HCT116 (cell line): ENCODE results near the gene TDRD3. TPM values are rescaled to one million over a fixed set of nuclear protein-coding genes. Genes with fewer than 3 reads are reported as not detected.

Source experiments
- ATAC-seq: fragments of 200-7000 bp; cut with Tn5 transposase; 2 replicates; pipeline ENCODE4 v1.9.1; 2020; ENCODE audit warnings: mild to moderate bottlenecking, moderate library complexity
- BruUV-seq: library from RNA; stranded (reverse); fragments of 400-500 nt; replicated peaks from 2 replicates; lab custom pipeline; 2021; lab: Mats Ljungman, UMichigan
- CTCF ChIA-PET: fragments of 300-600 bp; sonication (Branson Sonifier 250); formaldehyde crosslinking; loops from one replicate; lab custom pipeline; 2021; ENCODE audit warnings: antibody characterized with exemption; lab: Charles Lee
- POLR2A ChIA-PET: fragments of 300-600, 350-600 bp; sonication (Branson Sonifier 250); formaldehyde crosslinking; loops from one replicate; lab custom pipeline; 2021; ENCODE audit warnings: antibody characterized with exemption; lab: Charles Lee
- RAD21 ChIA-PET, 2 experiments: fragments of 300-600 bp; sonication (Branson Sonifier 250); formaldehyde crosslinking; loops; one replicate each; lab custom pipeline; 2023; ENCODE audit warnings: low total read pairs in 2 of 2; ENCODE audit not compliant: uncharacterized antibody in 2 of 2, unreplicated experiment in 2 of 2, low non-redundant PET in 1 of 2; lab: Charles Lee
- DNase-seq: peaks from one replicate; pipeline ENCODE4 v3.0.0-alpha.2; 2010; ENCODE audit warnings: low read depth, low spot score
- H2AFZ ChIP-seq: fragments of 200-600 bp; shearing (Covaris generic), sonication (generic); 2 replicates; pipeline ENCODE4 v1.6.1; 2017; ENCODE audit warnings: low read depth, mixed run types, mixed read lengths, antibody characterized with exemption, low read length; ENCODE audit not compliant: poor library complexity, severe bottlenecking
- H3K27ac ChIP-seq: 2 replicates; pipeline ENCODE4 v1.5.1; 2012; ENCODE audit warnings: low read depth, low read length
- H3K27me3 ChIP-seq: fragments of 200-600 bp; sonication (generic); 2 replicates; pipeline ENCODE4 v1.6.1; 2016; ENCODE audit warnings: mixed run types, low read length, mixed read lengths; ENCODE audit not compliant: insufficient read depth
- H3K36me3 ChIP-seq, 2 experiments: fragments of 200-500 bp in 1 of 2; fragments of 200-600 bp in 1 of 2; sonication (Bioruptor generic) in 1 of 2; sonication (generic) in 1 of 2; 2 replicates each; pipeline versions ENCODE4 v1.5.1 to v1.6.1; 2014 to 2016; ENCODE audit warnings: low read length in 2 of 2, inconsistent platforms in 1 of 2, mixed read lengths in 1 of 2, mixed run types in 1 of 2; ENCODE audit not compliant: insufficient read depth in 2 of 2, control insufficient read depth in 1 of 2
- H3K4me1 ChIP-seq, 2 experiments: fragments of 200-600 bp in 1 of 2; sonication (generic) in 1 of 2; 2 replicates each; pipeline versions ENCODE4 v1.5.1 to v1.6.1; 2012 to 2017; ENCODE audit warnings: low read length in 2 of 2, inconsistent platforms in 1 of 2, mild to moderate bottlenecking in 1 of 2, mixed read lengths in 1 of 2, mixed run types in 1 of 2, moderate library complexity in 1 of 2; ENCODE audit not compliant: insufficient read depth in 2 of 2, control insufficient read depth in 1 of 2
- H3K4me2 ChIP-seq: fragments of 200-600 bp; sonication (generic); 2 replicates; pipeline ENCODE4 v1.6.1; 2017; ENCODE audit warnings: mixed run types, low read length, mixed read lengths
- H3K4me3 ChIP-seq, 2 experiments: fragments of 200-600 bp in 1 of 2; sonication (generic) in 1 of 2; replicated peaks in 1 of 2; 2 replicates each; pipeline ENCODE4 v1.5.1; 2011 to 2016; ENCODE audit warnings: low read length in 2 of 2, control low read depth in 1 of 2, low read depth in 1 of 2, mild to moderate bottlenecking in 1 of 2, mixed read lengths in 1 of 2, mixed run types in 1 of 2
- H3K79me2 ChIP-seq: fragments of 200-600 bp; sonication (generic); 2 replicates; pipeline ENCODE4 v1.6.1; 2017; ENCODE audit warnings: mild to moderate bottlenecking, mixed run types, low read length, moderate library complexity, mixed read lengths; ENCODE audit not compliant: insufficient read depth
- H3K9ac ChIP-seq: fragments of 200-600 bp; sonication (generic); 2 replicates; pipeline ENCODE4 v1.6.1; 2016; ENCODE audit warnings: low read length, mixed read lengths
- H3K9me2 ChIP-seq: fragments of 200-600 bp; sonication (generic), shearing (Covaris generic); 2 replicates; pipeline ENCODE4 v1.6.1; 2017; ENCODE audit warnings: mixed run types, mild to moderate bottlenecking, moderate library complexity; ENCODE audit not compliant: insufficient read depth
- H3K9me3 ChIP-seq, 2 experiments: fragments of 200-500 bp in 1 of 2; fragments of 200-600 bp in 1 of 2; sonication (Bioruptor generic) in 1 of 2; sonication (generic) in 1 of 2; 2 replicates each; pipeline ENCODE4 v1.6.1; 2014 to 2017; ENCODE audit warnings: low read length in 2 of 2, mixed read lengths in 2 of 2, inconsistent platforms in 1 of 2, low read depth in 1 of 2, mild to moderate bottlenecking in 1 of 2, mixed run types in 1 of 2, moderate library complexity in 1 of 2; ENCODE audit not compliant: control insufficient read depth in 1 of 2, insufficient read depth in 1 of 2
- H4K20me1 ChIP-seq: fragments of 200-600 bp; sonication (generic), shearing (Covaris generic); 2 replicates; pipeline ENCODE4 v1.6.1; 2017; ENCODE audit warnings: mixed run types, mild to moderate bottlenecking, moderate library complexity; ENCODE audit not compliant: insufficient read depth
- CBX3 ChIP-seq: IDR thresholded peaks from 2 replicates; pipeline ENCODE4 v1.6.1; 2012; ENCODE audit warnings: low read depth
- CEBPB ChIP-seq: IDR thresholded peaks from 2 replicates; pipeline ENCODE4 v1.6.1; 2012; ENCODE audit warnings: low read depth
- ELF1 ChIP-seq: IDR thresholded peaks from 2 replicates; pipeline ENCODE4 v1.6.1; 2012; ENCODE audit warnings: low read depth, borderline replicate concordance
- FOSL1 ChIP-seq: IDR thresholded peaks from 2 replicates; pipeline ENCODE4 v1.6.1; 2012; ENCODE audit warnings: low read depth
- REST ChIP-seq: IDR thresholded peaks from 2 replicates; pipeline ENCODE4 v1.6.1; 2012; ENCODE audit warnings: low read depth
- SP1 ChIP-seq: IDR thresholded peaks from 2 replicates; pipeline ENCODE4 v1.6.1; 2012; ENCODE audit warnings: low read depth
- SRF ChIP-seq: IDR thresholded peaks from 2 replicates; pipeline ENCODE4 v1.6.1; 2012; ENCODE audit warnings: low read depth
- ZFX ChIP-seq: fragments of 450-650 bp; IDR thresholded peaks from 2 replicates; pipeline ENCODE4 v1.6.1; 2017
- intact Hi-C: fragments of 100-400 bp; cut with micrococcal nuclease; formaldehyde crosslinking; loops from 2 replicates; pipeline ENCODE4 v1.10.0; 2022
- total RNA-seq: library from RNA; stranded (reverse); gene quantifications from one replicate; pipeline ENCODE4 v1.2.1, GENCODE V29; 2021; ENCODE audit not compliant: unreplicated experiment

The TDRD3 gene
- total RNA-seq, 1 experiment from 2014 or later: 16.9 TPM

- H3K27me3 ChIP-seq: no peaks in the 10 kb centered on the region
- H3K4me1 ChIP-seq: peaks cover 7 to 28% of the 10 kb centered on the region in 2 experiments
- DNase-seq (no peak), ATAC-seq (no peak)
- TSS peak; percentile 54 for BruUV-seq
- H3K4me2 ChIP-seq: peak overlapping the region; percentile 90
- no peaks in the 10 kb centered on the region for H3K9me3 ChIP-seq
- no peak for TF ChIP-seq CBX3
- no peak for TF ChIP-seq CEBPB
- no peak for TF ChIP-seq FOSL1
- no peak for TF ChIP-seq ELF1
- TF ChIP-seq SP1: no peak
- peaks cover 48% of the 10 kb centered on the region for H3K79me2 ChIP-seq
- ChIA-PET CTCF (no interaction called here), RAD21 (no interaction called here), POLR2A (no interaction called here)
- no peaks in the 10 kb centered on the region for H3K9me2 ChIP-seq
- H4K20me1 ChIP-seq: no peaks in the 10 kb centered on the region
- H3K9ac ChIP-seq: peak overlapping the region; percentile 86
- peak overlapping the region; percentile 83; the same call in 1 of the 2 replicates for H3K27ac ChIP-seq
- H3K4me3 ChIP-seq: peak overlapping the region; percentile 82 to 84
- intact Hi-C loops: no loop called here
- no peak overlapping the region for H2AFZ ChIP-seq
- H3K36me3 ChIP-seq: no peaks in the 10 kb centered on the region
Measured at GRCh38 chr13:60398379-60398891, 1.4 kb downstream of the TDRD3 start.

GRCh38 chr13:60398907-60399589, 2.0 kb downstream of the TDRD3 start:
- H3K9me3 ChIP-seq: no peaks in the 10 kb centered on the region
- RAD21 ChIA-PET: no interaction called here
- H3K27me3 ChIP-seq: no peaks in the 10 kb centered on the region
- POLR2A ChIA-PET: no interaction called here
- intact Hi-C loops: no loop called here
- no peaks in the 10 kb centered on the region for H3K9me2 ChIP-seq
- DNase-seq (no peak), ATAC-seq (no peak)
- H3K9ac ChIP-seq: no peak overlapping the region
- CTCF ChIA-PET: no interaction called here
- no peak overlapping the region; the same call in 1 of the 2 replicates for H3K27ac ChIP-seq
- peaks cover 7 to 28% of the 10 kb centered on the region in 2 experiments for H3K4me1 ChIP-seq
- H3K36me3 ChIP-seq: no peaks in the 10 kb centered on the region
- H2AFZ ChIP-seq: no peak overlapping the region
- H3K4me3 ChIP-seq: no peak overlapping the region; a peak in 1 of 4 replicates
- H3K79me2 ChIP-seq: peaks cover 55% of the 10 kb centered on the region
- TF ChIP-seq ZFX: no peak
- no peak for TF ChIP-seq SRF
- no peak for TF ChIP-seq REST
- H3K4me2 ChIP-seq: peak overlapping the region; percentile 90
- H4K20me1 ChIP-seq: no peaks in the 10 kb centered on the region
- no TSS peak for BruUV-seq
